KMS-11 (cell line): ENCODE results near the gene FAM89A.
"Not testable (repeated sequence)": the region's sequence is repeated elsewhere in the genome, so short reads cannot be mapped to it uniquely, and the experiment has no call there.

Source experiments
- H2AFZ ChIP-seq: fragments of 200-600 bp; sonication (generic); 2 replicates; pipeline ENCODE4 v1.6.1; 2016; ENCODE audit warnings: antibody characterized with exemption, mixed run types, low read depth
- H3K27ac ChIP-seq: fragments of 200-600 bp; sonication (generic); 2 replicates; pipeline ENCODE4 v1.6.1; 2016; ENCODE audit warnings: mild to moderate bottlenecking, mixed run types
- H3K27me3 ChIP-seq: fragments of 200-600 bp; sonication (generic); 2 replicates; pipeline ENCODE4 v1.6.1; 2017; ENCODE audit warnings: mild to moderate bottlenecking, low read depth, mixed run types, moderate library complexity; ENCODE audit not compliant: insufficient read depth
- H3K36me3 ChIP-seq: fragments of 200-600 bp; sonication (generic); 2 replicates; pipeline ENCODE4 v1.6.1; 2017; ENCODE audit warnings: mild to moderate bottlenecking, mixed run types; ENCODE audit not compliant: insufficient read depth
- H3K4me1 ChIP-seq: fragments of 200-600 bp; sonication (generic); 2 replicates; pipeline ENCODE4 v1.6.1; 2016; ENCODE audit warnings: mild to moderate bottlenecking, low read depth, mixed run types; ENCODE audit not compliant: poor library complexity, severe bottlenecking
- H3K4me2 ChIP-seq: fragments of 200-600 bp; sonication (generic); 2 replicates; pipeline ENCODE4 v1.7.0; 2016; ENCODE audit warnings: mild to moderate bottlenecking, mixed run types
- H3K4me3 ChIP-seq: fragments of 200-600 bp; sonication (generic); IDR thresholded peaks from 2 replicates; pipeline ENCODE4 v1.6.1; 2017; ENCODE audit warnings: low read depth, low read length, mixed read lengths; ENCODE audit not compliant: insufficient read depth
- H3K79me2 ChIP-seq: fragments of 200-600 bp; sonication (generic); 2 replicates; pipeline ENCODE4 v1.6.1; 2016; ENCODE audit warnings: low read depth, mixed run types; ENCODE audit not compliant: insufficient read depth
- H3K9ac ChIP-seq: fragments of 200-600 bp; sonication (generic); 2 replicates; pipeline ENCODE4 v1.6.1; 2016; ENCODE audit warnings: mild to moderate bottlenecking, mixed run types
- H4K20me1 ChIP-seq: fragments of 200-600 bp; sonication (generic); 2 replicates; pipeline ENCODE4 v1.6.1; 2016; ENCODE audit warnings: mild to moderate bottlenecking, mixed run types; ENCODE audit not compliant: insufficient read depth
- CTCF ChIP-seq: fragments of 200-600 bp; sonication (generic); conservative IDR thresholded peaks from 2 replicates; pipeline ENCODE4 v1.6.1; 2017; ENCODE audit warnings: low read depth, mild to moderate bottlenecking, antibody characterized with exemption, low read length, moderate library complexity, mixed read lengths

The FAM89A gene

DNA sequence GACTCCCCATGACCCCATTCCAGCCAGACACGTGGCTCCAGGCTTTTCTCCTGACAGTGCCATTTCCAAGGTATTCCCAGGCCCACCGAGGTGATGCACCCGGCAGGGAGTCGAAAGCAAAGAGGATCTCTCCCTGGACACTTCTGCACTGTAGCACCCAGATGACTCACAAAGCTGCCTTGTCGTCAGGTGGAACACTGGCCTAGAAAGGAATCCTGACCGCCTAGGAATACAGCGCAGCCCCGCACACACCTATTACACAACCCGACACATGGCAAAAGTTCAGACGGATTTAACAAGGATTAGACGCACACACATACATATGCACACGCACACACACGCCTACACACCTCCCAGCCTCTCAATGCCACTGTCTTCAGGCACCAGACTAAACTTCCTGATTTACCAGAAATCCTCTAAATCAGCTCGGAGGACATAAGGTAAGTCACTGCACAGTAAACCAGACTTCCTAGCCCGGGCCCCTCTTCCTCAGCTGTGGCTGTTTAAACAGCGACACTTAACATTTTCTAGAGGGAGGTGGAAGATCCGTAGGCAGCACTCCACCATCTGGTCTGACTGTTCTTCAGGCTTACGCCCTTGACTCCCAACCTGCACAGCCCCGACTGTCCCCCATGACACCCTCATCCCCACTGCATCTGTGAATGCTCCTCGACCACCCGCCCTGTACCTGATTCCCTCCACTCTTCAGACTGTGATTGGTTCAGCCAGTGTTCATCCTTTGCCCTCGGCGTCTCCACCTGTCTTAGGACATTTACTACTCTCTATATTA is 12.7 kb downstream of the FAM89A start:
- Histone ChIP-seq H2AFZ (no peak overlapping the region), H3K4me3 (no peak overlapping the region), H3K4me2 (no peak overlapping the region), H3K27me3 (no peaks in the 10 kb centered on the region), H3K79me2 (peaks cover 9% of the 10 kb centered on the region; the same call in 1 of the 2 replicates), H3K4me1 (no peaks in the 10 kb centered on the region), H3K9ac (no peak overlapping the region), H3K36me3 (no peaks in the 10 kb centered on the region), H4K20me1 (no peaks in the 10 kb centered on the region), H3K27ac (no peak overlapping the region)
- no peak for TF ChIP-seq CTCF

GRCh38 chr1:231026576-231026975 is 13.5 kb downstream of the FAM89A start:
- Histone ChIP-seq H3K27ac (no peak overlapping the region), H3K4me3 (no peak overlapping the region), H3K4me2 (no peak overlapping the region), H3K4me1 (no peaks in the 10 kb centered on the region), H3K9ac (no peak overlapping the region), H2AFZ (no peak overlapping the region), H3K27me3 (no peaks in the 10 kb centered on the region), H4K20me1 (no peaks in the 10 kb centered on the region), H3K79me2 (peaks cover 6% of the 10 kb centered on the region; the same call in 1 of the 2 replicates), H3K36me3 (no peaks in the 10 kb centered on the region)
- no peak for TF ChIP-seq CTCF

DNA sequence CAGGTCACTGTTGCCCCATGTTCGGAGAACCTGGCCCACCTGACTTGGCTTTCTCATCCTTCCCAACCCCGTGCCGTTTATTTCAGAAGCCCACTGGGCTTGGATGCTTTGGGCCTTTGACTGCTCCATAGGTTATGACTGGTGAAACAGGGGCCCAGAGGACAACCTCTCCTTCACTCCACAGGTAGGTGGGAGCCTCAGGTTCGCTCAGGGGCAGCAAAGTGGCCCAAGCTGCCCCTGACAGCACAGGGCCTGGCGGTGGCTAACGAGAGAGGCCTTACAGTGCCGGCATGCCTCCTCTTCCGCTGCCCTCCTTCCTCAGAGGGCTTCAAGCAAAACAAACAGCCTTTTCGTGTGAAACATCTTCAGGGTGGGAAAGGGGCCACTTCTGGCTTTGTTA is 16.9 kb downstream of the FAM89A start:
- Histone ChIP-seq H3K79me2 (no peaks in the 10 kb centered on the region), H3K4me3 (no peak overlapping the region), H3K9ac (no peak overlapping the region), H2AFZ (no peak overlapping the region), H3K4me2 (no peak overlapping the region), H3K27me3 (no peaks in the 10 kb centered on the region), H3K4me1 (no peaks in the 10 kb centered on the region), H3K27ac (no peak overlapping the region), H3K36me3 (no peaks in the 10 kb centered on the region), H4K20me1 (no peaks in the 10 kb centered on the region)
- no peak for TF ChIP-seq CTCF

GRCh38 chr1:231022543-231022942 is 17.5 kb downstream of the FAM89A start:
- H4K20me1 ChIP-seq, H3K4me3 ChIP-seq, H2AFZ ChIP-seq, H3K4me1 ChIP-seq, H3K79me2 ChIP-seq, H3K27me3 ChIP-seq, H3K4me2 ChIP-seq, H3K27ac ChIP-seq, H3K36me3 ChIP-seq, H3K9ac ChIP-seq: not testable (repeated sequence)

GRCh38 chr1:231021540-231022031 is 18.5 kb downstream of the FAM89A start:
- Histone ChIP-seq H3K27me3 (no peaks in the 10 kb centered on the region), H3K9ac (no peak overlapping the region), H2AFZ (no peak overlapping the region), H3K27ac (no peak overlapping the region), H4K20me1 (no peaks in the 10 kb centered on the region), H3K4me1 (no peaks in the 10 kb centered on the region), H3K4me2 (no peak overlapping the region), H3K79me2 (no peaks in the 10 kb centered on the region), H3K4me3 (no peak overlapping the region), H3K36me3 (no peaks in the 10 kb centered on the region)
- TF ChIP-seq CTCF = no peak
